Measurements from ENCODE around the gene RANGAP1.
"Not testable (repeated sequence)": the region's sequence is repeated elsewhere in the genome, so short reads cannot be mapped to it uniquely, and the experiment has no call there.

RANGAP1 gene

DNA sequence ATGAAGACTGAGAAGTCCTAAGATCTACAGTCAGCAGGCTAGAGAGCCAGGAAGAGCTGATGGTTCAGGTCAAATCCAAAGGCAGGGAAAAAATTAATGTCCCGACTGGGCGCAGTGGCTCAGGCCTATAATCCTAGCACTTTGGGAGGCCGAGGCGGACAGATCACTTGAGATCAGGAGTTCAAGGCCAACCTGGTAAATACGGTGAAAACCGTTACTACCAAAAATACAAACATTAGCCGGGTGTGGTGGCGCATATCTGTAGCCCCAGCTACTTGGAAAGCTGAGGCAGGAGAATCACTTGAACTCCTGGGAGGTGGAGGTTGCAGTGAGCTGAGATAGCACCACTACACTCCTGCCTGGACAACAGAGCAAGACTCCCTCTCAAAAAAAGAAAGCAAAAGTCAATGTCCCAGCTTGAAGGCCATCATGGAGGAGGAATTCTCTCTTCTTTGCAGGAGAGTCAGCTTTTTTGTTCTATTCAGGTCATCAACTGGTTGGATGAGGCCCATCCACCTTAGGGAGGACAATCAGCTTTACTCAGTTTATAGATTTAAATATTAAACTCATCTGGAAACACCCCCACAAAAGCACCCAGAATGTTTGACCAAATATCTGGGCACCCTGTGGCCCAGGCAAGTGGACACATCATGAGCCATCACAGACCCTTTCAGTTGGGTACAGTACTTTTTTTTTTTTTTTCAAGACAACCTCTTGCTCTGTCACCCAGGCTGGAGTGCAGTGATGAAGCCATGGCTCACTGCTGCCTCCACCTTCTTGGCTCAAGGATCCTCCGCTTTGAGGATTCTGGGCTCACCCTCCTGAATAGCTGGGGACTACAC, 11.1 kb upstream of the RANGAP1 start:
- Histone ChIP-seq H3K27ac (no peak overlapping the region), H3K36me3 (no peaks in the 10 kb centered on the region), H3K4me1 (peaks cover 0 to 8% (median 5%) of the 10 kb centered on the region in 4 donors), H3K27me3 (no peaks in the 10 kb centered on the region), H3K4me3 (no peak overlapping the region), H3K9me3 (no peaks in the 10 kb centered on the region)
- intact Hi-C loops (cut with DNase I; ENCODE audit: low total_unique reads), result no loop called here
- TF ChIP-seq, protein P1, sequence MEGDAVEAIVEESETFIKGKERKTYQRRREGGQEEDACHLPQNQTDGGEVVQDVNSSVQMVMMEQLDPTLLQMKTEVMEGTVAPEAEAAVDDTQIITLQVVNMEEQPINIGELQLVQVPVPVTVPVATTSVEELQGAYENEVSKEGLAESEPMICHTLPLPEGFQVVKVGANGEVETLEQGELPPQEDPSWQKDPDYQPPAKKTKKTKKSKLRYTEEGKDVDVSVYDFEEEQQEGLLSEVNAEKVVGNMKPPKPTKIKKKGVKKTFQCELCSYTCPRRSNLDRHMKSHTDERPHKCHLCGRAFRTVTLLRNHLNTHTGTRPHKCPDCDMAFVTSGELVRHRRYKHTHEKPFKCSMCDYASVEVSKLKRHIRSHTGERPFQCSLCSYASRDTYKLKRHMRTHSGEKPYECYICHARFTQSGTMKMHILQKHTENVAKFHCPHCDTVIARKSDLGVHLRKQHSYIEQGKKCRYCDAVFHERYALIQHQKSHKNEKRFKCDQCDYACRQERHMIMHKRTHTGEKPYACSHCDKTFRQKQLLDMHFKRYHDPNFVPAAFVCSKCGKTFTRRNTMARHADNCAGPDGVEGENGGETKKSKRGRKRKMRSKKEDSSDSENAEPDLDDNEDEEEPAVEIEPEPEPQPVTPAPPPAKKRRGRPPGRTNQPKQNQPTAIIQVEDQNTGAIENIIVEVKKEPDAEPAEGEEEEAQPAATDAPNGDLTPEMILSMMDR (IDR thresholded peaks at IDR 0.05), result no peak
- no peak for DNase-seq

DNA sequence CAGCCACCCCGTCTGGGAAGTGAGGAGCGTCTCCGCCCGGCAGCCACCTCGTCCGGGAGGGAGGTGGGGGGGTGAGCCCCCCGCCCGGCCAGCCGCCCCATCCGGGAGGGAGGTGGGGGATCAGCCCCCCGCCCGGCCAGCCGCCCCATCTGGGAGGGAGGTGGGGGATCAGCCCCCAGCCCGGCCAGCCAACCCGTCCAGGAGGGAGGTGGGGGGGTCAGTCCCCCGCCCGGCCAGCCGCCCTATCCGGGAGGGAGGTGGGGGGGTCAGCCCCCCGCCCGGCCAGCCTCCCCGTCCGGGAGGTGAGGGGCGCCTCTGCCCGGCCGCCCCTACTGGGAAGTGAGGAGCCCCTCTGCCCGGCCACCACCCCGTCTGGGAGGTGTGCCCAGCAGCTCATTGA, 8.8 kb upstream of the RANGAP1 start:
- H3K4me1 ChIP-seq; H3K36me3 ChIP-seq; intact Hi-C loops (cut with DNase I; ENCODE audit: low total_unique reads); H3K9me3 ChIP-seq; H3K27me3 ChIP-seq; H3K4me3 ChIP-seq; H3K27ac ChIP-seq; DNase-seq: not testable (repeated sequence)

DNA sequence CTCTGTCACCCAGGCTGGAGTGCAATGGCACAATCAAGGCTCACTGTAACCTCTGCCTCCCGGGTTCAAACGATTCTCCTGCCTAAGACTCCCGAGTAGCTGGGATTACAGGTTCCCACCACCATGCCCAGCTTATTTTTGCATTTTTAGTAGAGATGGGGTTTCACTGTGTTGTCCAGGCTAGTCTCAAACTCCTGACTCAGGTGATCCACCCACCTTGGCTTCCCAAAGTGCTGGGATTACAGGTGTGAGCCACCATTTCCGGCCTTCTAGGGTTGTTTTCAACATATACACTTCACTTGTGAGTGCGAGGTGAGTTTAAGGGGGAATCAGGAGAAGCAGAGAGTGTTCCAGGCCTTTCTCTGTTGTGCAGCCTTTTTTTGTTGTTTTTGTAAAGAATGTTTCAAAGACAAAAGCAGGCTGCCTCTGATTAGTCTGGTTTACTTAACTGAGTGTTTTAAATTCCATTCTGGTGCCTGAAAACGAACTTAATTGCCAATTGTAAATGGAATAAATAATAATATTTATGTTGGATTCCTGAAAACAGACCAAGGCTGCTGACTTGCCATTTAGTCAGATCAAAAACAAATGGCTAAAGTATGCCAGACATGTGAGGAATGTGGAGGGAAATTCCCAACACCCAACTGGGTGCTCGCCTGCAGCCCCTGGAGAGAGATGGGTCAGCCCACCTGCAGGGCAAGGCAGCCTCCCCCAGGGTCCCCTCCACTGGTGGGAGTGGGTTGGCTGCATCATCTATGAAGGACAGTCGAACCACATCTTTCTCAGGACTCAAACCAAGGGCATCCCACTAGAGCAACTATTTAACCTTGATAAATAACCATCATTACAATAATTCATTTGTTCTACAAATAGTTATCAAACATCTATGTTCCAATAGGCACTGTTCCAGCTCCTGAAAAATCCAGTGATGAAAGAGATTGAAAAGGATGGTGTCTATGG, 4.6 kb upstream of the RANGAP1 start:
- TF ChIP-seq, protein P1 (IDR thresholded peaks at IDR 0.05), result no peak
- Histone ChIP-seq H3K36me3 (no peaks in the 10 kb centered on the region), H3K27ac (no peak overlapping the region), H3K27me3 (no peaks in the 10 kb centered on the region), H3K4me1 (peaks cover 0 to 11% (median 5%) of the 10 kb centered on the region in 4 donors), H3K9me3 (no peaks in the 10 kb centered on the region), H3K4me3 (no peak overlapping the region)
- no peak for DNase-seq
- intact Hi-C loops (cut with DNase I; ENCODE audit: low total_unique reads), result no loop called here

DNA sequence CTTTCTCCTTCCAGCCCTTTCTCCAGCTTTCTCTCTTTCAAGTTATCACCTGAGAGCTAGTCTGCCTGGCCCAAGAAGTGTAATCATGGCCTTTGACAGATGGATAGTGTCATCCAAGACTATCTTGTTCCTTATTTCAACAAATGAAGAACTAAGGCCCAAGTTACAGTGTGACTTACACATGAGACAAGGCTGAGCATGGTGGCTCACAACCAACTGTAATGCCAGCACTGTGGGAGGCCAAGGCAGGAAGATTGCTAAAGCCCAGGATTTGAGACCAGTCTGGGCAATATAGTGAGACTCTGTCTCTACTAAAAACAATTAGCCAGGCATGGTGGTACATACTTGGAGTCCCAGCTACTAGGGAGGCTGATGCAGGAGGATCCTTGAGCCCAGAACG, 3.7 kb upstream of the RANGAP1 start:
- Histone ChIP-seq H3K27ac (no peak overlapping the region), H3K36me3 (peaks cover 0 to 3% (median under 1%) of the 10 kb centered on the region in 3 donors), H3K4me1 (peaks cover 0 to 19% (median 12%) of the 10 kb centered on the region in 4 donors), H3K4me3 (no peak overlapping the region), H3K27me3 (no peaks in the 10 kb centered on the region), H3K9me3 (no peaks in the 10 kb centered on the region)
- TF ChIP-seq, protein P1 (IDR thresholded peaks at IDR 0.05), result no peak
- no peak for DNase-seq
- intact Hi-C loops (cut with DNase I; ENCODE audit: low total_unique reads), result loop anchor here (5.0 to 10.0 kb wide), 2 partner anchors 175 to 238 kb away; partner anchors contain the start of genes ACO2 and PHF5A

DNA sequence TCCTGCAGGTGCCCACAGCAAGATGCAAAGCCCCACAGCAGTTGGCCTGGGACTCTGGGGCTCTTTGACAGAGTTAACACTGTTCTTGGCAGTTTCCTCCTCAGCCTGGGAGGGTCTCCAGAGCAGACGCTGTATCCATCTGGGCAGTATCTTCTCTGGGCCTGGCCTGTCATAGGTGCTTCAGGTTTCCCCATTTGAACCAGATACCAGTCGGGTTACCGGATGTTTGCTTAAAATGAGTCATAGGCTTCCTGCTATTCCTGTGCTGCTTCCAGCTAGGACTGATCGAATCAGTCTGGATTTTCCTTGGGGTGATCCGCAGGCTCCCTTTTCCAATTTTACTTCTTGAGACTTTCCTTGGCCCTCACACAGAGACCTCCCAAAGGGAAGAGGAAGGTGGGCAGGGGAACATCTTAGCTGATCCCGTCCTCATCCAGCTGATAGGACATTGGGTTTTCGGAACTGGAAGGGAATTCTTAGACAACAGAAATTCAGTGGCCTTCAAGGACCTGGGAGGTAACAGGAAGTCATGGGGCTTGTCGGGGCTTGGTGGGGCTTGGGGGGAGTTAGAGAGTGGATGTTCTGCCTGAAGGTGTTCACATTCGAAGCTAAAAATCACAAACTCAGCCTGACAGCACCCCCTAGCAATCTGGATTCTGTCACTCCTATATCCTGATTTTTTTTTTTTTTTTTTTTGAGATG, 2.4 kb upstream of the RANGAP1 start:
- H3K4me3 ChIP-seq, result no peak overlapping the region
- intact Hi-C loops (cut with DNase I; ENCODE audit: low total_unique reads), result loop anchor here (5.0 to 10.0 kb wide), 2 partner anchors 176 to 239 kb away; partner anchors contain the start of genes ACO2 and PHF5A
- no peak for DNase-seq

More for the DNA sequence above, 2.4 kb upstream of the RANGAP1 start:
- TF ChIP-seq, protein P1 (IDR thresholded peaks at IDR 0.05), result no peak
- Histone ChIP-seq H3K9me3 (no peaks in the 10 kb centered on the region), H3K27me3 (no peaks in the 10 kb centered on the region), H3K36me3 (peaks cover 0 to 14% (median 10%) of the 10 kb centered on the region in 3 donors), H3K4me1 (peaks cover 0 to 23% (median 13%) of the 10 kb centered on the region in 4 donors), H3K27ac (peak overlapping the region in 1 of 2 donors; percentile 27)

Measured in tibial artery (tissue), 4 donors.